ENCODE measurements around the gene ZMYM4.

ZMYM4 gene

DNA sequence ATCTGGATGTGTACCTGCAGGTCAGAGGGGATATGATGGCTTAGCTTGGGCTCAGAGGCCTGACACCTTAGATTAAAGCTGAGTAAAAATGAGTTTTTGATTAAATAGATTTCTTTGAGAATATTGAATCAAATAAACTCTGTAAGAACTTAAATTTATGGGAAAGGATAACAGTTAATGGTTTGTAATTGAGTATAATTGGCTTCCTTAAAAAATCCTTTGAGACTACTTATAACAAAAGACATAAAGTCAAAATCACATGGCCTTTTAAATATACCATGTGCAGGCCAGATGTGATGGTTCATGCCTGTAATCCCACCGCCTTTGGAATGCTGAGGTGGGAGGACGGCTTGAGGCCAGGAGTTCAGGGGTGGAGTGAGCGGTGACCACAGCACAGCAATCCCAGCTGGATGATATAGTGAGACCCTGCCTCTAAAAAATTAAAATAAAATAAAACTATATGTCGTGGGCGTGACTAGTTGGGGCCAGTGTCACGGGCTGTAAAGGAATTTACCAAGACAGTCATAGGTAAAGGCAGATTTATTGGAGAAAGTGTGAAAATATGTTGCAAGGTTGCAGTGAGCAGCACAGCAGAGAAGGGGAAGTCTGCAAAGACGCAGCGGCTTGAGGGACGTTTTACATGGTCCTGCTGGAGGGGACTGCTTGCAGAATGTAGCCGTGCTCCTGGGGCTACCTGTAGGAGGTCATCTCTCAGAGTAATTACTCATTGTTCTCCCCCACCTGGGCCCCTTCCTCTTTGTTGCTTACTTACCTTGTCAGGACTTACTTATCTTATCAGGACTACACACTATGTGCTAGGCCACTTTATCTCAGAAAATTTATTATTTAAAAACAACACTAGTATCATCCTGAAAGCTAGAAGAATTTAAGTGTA, 122.3 kb downstream of the ZMYM4 start:
- TF ChIP-seq POLR2AphosphoS5 (IDR thresholded peaks at IDR 0.05; ENCODE audit: low read depth, low read length) (no peak), FOXP2 (optimal IDR thresholded peaks at IDR 0.05; ENCODE audit: borderline replicate concordance, extremely low read depth, extremely low read length, insufficient read depth) (no peak), SIN3A (IDR thresholded peaks at IDR 0.05; ENCODE audit: borderline replicate concordance, insufficient read depth, low read length) (no peak), TAF1 (IDR thresholded peaks at IDR 0.05; ENCODE audit: borderline replicate concordance, insufficient read depth, low read length) (no peak)
- TF ChIP-seq, protein P1, sequence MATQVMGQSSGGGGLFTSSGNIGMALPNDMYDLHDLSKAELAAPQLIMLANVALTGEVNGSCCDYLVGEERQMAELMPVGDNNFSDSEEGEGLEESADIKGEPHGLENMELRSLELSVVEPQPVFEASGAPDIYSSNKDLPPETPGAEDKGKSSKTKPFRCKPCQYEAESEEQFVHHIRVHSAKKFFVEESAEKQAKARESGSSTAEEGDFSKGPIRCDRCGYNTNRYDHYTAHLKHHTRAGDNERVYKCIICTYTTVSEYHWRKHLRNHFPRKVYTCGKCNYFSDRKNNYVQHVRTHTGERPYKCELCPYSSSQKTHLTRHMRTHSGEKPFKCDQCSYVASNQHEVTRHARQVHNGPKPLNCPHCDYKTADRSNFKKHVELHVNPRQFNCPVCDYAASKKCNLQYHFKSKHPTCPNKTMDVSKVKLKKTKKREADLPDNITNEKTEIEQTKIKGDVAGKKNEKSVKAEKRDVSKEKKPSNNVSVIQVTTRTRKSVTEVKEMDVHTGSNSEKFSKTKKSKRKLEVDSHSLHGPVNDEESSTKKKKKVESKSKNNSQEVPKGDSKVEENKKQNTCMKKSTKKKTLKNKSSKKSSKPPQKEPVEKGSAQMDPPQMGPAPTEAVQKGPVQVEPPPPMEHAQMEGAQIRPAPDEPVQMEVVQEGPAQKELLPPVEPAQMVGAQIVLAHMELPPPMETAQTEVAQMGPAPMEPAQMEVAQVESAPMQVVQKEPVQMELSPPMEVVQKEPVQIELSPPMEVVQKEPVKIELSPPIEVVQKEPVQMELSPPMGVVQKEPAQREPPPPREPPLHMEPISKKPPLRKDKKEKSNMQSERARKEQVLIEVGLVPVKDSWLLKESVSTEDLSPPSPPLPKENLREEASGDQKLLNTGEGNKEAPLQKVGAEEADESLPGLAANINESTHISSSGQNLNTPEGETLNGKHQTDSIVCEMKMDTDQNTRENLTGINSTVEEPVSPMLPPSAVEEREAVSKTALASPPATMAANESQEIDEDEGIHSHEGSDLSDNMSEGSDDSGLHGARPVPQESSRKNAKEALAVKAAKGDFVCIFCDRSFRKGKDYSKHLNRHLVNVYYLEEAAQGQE (IDR thresholded peaks at IDR 0.05; ENCODE audit: insufficient read depth in 1 of 2, low read depth in 2 of 2, low read length in 2 of 2), result no peak

DNA sequence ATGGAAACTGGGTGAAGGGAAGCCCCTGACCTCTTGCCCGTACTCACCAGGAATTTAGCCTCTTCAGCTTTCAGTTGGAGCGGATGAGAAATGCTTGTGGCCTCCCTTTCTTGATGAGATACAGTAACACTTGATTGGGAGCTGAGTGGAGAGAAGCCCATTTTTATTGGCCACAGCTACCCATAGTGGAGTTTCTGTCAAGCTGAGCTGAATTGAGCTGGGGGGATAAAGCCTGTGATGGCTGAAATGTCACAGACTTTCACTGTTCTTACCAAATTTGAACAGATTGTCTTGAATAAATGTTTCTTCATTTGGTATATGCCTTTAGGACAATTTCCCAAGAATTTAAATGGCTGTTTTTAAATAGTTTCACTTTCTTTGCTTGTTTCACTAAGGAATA, 125.9 kb downstream of the ZMYM4 start:
- TF ChIP-seq, protein P1 (IDR thresholded peaks at IDR 0.05; ENCODE audit: insufficient read depth in 1 of 2, low read depth in 2 of 2, low read length in 2 of 2), result no peak

DNA sequence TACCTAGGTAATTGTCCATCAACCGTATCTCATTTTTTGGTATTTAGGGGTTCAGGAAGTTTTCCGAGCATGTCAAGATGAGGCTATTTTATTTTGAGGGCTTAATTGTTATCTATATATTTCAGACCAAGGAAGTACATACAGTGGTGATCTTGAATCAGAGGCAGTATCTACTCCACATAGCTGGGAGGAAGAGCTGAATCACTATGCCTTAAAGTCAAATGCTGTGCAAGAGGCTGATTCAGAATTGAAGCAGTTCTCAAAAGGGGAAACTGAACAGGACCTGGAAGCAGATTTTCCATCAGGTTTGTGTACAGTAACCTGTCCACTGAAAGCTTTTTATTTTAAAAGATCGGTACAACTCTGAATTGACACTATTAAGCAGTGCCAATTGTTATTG, 130.2 kb downstream of the ZMYM4 start:
- TF ChIP-seq SIN3A (IDR thresholded peaks at IDR 0.05; ENCODE audit: borderline replicate concordance, insufficient read depth, low read length), result no peak
- TF ChIP-seq TAF1 (IDR thresholded peaks at IDR 0.05; ENCODE audit: borderline replicate concordance, insufficient read depth, low read length), result no peak
- TF ChIP-seq, protein P1 (IDR thresholded peaks at IDR 0.05; ENCODE audit: insufficient read depth in 1 of 2, low read depth in 2 of 2, low read length in 2 of 2), result no peak
- TF ChIP-seq FOXP2 (optimal IDR thresholded peaks at IDR 0.05; ENCODE audit: borderline replicate concordance, extremely low read depth, extremely low read length, insufficient read depth), result no peak
- no peak for TF ChIP-seq POLR2AphosphoS5 (IDR thresholded peaks at IDR 0.05; ENCODE audit: low read depth, low read length)

DNA sequence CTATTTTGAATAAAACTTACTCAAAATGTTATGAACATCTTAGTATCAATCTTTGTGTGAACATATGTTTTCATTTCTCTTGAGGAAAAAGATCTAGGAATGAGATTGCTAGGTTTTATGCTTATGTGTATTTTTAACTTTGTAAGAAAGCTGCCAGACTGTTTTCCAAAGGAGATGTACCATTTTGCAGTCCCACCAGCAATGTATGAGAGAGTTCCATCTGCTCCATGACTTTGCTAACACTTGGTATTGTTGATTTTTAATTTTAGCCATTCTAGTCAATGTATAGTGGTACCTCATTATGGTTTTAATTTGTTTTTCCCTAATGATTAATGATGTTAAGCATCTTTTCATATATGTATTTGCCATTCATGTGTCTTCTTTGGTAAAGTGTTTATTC, 132.5 kb downstream of the ZMYM4 start:
- TF ChIP-seq SIN3A (IDR thresholded peaks at IDR 0.05; ENCODE audit: borderline replicate concordance, insufficient read depth, low read length), result no peak
- no peak for TF ChIP-seq POLR2AphosphoS5 (IDR thresholded peaks at IDR 0.05; ENCODE audit: low read depth, low read length)

DNA sequence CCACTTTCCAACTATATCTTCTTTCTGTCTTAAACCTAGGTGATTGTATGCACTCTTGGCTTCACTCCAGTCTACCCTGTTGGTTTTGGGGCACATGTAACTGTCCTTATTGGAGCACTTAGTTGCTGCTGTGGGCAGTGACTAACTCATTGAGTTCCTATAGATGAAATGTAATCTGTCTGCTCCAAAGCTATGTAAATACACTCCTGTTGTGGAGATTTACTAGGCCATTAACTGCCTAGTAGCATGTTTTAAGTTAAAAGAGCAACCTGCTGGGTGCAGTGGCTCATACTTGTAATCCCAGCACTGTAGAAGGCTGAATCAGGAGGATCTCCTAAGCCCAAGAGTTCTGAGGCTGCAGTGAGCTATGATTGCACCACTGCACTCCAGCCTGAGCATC, 137.6 kb downstream of the ZMYM4 start:
- TF ChIP-seq FOXP2 (optimal IDR thresholded peaks at IDR 0.05; ENCODE audit: borderline replicate concordance, extremely low read depth, extremely low read length, insufficient read depth), result no peak
- TF ChIP-seq TAF1 (IDR thresholded peaks at IDR 0.05; ENCODE audit: borderline replicate concordance, insufficient read depth, low read length), result no peak
- TF ChIP-seq, protein P1 (IDR thresholded peaks at IDR 0.05; ENCODE audit: insufficient read depth in 1 of 2, low read depth in 2 of 2, low read length in 2 of 2), result no peak
- no peak for TF ChIP-seq SIN3A (IDR thresholded peaks at IDR 0.05; ENCODE audit: borderline replicate concordance, insufficient read depth, low read length)
- TF ChIP-seq POLR2AphosphoS5 (IDR thresholded peaks at IDR 0.05; ENCODE audit: low read depth, low read length), result no peak
